ENCODE measurements around the gene SLC6A5.
"Not testable (repeated sequence)": the region's sequence is repeated elsewhere in the genome, so short reads cannot be mapped to it uniquely, and the experiment has no call there.

SLC6A5 gene

DNA sequence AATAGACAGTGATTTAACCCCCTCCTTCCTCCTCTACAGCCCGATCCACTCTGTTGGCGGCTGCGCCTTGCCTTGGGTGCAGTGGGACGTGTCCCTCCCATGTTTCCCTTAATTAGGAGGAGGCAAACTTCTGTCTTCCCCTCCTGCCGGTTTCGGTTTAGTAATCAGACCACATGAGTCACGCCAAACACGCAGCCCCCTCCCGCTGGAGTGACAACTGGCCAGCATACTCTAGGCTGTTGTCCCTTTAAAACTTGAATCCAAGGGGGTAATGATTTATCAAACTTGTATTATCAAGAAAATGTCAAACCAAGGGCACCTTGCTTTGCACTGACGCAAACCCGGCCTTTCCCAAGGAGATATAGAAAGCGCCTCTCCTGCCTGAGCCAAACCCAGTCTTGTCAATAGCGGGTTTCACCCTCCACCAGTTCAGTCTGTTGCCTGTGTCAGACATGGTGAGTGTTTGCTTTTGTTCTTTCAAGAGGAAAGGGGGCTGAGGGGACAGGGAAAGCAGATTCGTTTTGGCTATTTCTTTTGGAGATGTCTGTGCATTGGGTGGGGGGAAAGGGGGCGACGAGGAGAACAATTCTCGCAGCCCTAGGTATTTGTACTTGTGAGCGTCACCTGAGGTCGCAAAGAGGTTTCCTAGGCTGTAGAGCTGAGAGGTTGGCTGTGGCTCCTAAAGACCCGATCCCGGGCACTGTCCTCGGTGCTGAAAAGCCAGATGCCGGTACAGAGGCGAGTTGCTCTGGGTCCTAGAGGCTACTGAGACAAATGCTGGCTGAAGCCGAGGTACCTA lies at the start of gene SLC6A5:
Gene SLC6A5, plus strand, starts transcription at position 388 of the 799 bp plus-strand sequence. Its CDS starts 65 bp downstream, at position 453.
- DNase-seq (ENCODE audit: low read depth): peak; percentile 1
- no peak within 1 kb of the TSS for H3K4me3 ChIP-seq (ENCODE audit: low read depth, low read length)

DNA sequence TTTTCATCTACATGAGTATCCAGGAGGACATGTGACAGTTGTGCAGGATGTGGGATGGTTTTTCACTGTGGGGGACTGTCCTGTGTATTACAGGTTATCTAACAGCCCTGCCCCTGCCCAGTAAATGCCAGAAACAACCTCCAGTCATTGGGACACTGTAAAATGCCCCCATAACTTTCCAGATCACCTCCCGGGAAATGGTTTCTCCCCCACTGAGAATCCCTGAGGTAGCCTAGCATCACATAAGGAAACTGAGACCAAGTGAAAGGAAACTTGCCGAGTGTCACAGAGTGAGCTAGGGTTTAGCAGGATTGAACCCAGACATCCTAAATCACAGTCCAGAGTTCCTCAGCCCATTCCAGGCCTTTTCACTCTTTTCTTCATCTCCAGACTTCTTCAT lies 48.3 kb upstream of the SLC6A5 start:
- DNase-seq (ENCODE audit: low read depth): no peak
- H3K4me3 ChIP-seq (ENCODE audit: low read depth, low read length): no peak overlapping the region

DNA sequence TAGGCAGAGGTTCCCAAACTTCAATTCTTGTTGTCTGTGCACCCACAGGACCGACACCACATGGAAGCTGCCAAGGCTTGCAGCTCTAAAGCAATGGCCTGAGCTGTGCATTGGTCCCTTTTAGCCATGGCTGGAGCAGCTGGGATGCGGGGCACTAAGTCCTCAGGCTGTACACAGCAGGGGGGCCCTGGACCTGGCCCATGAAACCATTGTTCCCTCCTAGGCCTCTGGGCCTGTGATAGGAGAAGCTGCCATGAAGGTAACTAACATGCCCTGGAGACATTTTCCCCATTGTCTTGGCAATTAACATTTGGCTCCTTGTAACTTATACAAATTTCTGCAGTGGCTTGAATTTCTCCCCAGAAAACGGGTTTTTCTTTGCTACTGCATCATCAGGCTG lies 43.6 kb upstream of the SLC6A5 start:
- no peak overlapping the region for H3K4me3 ChIP-seq (ENCODE audit: low read depth, low read length)
- DNase-seq (ENCODE audit: low read depth): no peak

DNA sequence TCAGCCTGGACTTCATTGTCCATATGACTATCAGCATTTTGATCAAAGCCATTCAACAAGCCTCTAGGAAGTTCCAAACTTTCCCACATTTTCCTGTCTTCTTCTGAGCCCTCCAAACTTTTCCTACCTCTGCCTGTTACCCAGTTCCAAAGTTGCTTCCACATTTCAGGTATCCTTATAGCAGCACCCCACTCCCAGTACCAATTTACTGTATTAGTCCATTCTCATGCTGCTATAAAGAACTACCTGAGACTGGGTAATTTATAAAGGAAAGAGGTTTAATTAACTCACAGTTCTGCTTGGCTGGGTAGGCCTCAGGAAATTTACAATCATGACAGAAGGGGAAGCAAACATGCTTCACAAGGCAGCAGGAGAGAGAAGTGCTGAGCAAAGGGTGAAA lies 43.0 kb upstream of the SLC6A5 start:
- not testable (repeated sequence) for H3K4me3 ChIP-seq (ENCODE audit: low read depth, low read length); DNase-seq (ENCODE audit: low read depth)

DNA sequence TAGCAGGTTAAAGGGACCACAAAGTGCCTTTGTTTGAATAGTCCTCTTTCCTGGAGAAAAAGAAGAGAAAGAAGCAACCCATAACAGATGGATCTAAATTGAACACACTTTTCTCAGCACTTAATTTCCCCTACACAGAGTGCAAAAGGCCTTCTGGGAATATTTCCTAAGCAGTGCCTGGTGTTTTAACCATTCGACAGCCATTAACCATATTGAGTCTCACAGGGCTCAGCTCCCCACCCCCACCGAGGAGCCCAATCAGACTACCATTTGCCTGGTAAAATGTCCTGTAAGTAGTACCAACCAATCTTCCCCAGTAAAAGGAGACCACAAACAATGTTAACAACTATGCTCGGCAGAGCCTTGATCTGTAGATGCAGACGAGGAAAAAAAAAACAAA lies 40.7 kb upstream of the SLC6A5 start:
- no peak overlapping the region for H3K4me3 ChIP-seq (ENCODE audit: low read depth, low read length)
- DNase-seq (ENCODE audit: low read depth): no peak

DNA sequence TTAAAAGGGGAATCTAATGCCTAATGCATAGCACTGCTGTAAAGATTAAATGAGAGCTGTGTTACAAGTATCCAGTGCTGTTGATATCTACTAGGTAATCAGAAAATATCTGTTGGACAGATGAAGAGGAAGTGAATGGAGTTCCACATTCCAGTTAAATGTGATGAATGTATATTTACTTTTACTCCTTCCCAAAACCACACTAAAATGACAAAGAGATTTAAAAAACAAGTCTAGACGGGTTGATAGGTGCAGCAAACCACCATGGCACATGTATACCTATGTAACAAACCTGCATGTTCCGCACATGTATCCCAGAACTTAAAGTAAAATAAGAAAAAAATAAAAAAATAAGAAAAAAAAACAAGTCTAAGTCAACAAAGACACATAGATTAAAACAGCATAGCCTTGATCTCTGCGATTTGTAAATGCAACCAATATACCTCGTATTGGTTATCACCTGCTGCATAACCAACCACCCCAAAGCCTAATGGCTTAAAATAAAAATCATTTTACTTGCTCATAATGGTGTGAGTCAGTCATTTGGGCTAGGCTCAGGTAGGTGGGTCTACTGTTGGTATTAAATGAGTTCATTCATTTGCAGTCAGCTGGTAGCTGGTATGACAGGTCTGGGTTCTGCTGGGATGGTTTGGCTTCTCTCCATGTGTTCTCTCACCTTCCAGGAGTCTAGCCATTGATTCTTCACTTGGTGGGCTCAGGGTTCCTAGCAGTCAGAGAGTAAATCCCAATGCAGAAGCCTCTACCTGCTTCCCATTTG lies 39.7 kb upstream of the SLC6A5 start:
- DNase-seq (ENCODE audit: low read depth): no peak
- H3K4me3 ChIP-seq (ENCODE audit: low read depth, low read length): no peak overlapping the region

DNA sequence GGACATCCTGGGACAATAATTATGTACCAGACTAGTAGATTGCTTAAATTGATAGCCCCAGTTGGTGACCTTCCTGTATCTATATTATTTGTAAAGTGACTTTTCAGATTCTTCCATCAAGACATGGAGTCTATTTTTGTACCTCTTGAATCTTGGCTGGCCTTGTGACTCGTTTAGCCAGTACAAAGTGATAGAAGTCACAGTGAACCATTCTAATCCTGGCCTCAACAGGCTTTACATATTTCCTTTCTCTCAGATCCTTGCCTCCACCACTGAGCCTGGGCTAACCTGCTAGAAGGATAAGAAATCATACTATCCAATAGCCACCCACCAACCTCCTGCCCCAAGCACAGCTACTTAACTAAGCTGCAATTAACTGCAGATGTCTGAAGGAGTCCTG lies 37.5 kb upstream of the SLC6A5 start:
- H3K4me3 ChIP-seq (ENCODE audit: low read depth, low read length): no peak overlapping the region
- DNase-seq (ENCODE audit: low read depth): no peak

DNA sequence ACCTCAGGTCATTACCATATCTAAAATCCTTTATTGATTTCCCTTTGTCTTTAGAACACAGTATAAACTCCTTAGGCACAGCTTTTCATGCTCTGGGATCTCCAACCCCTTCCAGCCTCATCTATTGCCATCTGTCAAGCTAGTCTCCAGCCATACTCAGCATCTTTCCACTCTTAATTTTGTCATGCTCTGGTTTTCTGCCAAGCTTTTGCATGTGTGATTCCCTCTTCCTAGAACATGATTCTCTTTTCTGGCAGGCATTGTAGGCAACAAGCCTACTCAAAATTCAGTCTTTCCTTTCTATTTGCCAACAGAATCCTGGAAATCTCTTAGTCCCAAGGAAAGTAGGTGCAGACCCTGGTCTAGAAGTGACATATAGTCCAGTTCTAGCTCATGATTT lies 35.5 kb upstream of the SLC6A5 start:
- DNase-seq (ENCODE audit: low read depth): no peak
- no peak overlapping the region for H3K4me3 ChIP-seq (ENCODE audit: low read depth, low read length)

DNA sequence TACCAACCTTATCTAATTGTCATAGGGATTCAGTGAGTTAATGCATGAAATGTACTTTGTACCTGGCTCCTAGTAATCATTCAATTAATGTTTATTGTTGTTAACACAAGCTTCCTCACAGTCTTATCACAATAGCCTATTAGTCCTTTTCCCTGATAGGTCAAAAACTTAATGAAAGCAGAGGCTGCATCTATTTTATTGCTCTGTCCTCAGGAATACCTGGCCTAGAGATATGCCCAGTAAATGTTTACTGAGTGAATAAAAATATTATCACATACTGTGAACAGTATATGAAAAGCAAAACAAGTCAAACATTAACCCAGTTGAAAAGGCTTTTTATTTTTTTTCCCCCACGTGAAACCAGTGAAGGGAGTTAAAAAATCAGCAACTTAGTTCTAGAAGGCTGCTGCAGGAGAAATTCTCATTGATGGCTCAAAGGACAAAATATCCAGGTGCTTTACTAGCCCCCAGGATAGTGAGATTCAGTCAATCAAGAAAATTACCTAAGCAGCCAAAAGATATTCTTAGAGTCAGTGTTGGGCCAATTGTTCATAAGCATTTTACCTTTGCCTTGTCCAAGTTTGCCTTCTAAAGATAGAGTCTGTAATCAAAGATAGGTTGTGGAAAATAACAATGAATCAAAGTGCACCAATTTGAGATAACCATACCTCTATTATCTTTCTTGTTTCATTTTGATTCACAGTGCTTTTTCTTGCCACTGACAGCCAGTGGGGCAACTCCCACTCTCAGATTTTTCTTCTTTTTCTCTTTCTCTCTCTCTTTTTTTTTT lies 34.4 kb upstream of the SLC6A5 start:
- no peak overlapping the region for H3K4me3 ChIP-seq (ENCODE audit: low read depth, low read length)
- no peak for DNase-seq (ENCODE audit: low read depth)

DNA sequence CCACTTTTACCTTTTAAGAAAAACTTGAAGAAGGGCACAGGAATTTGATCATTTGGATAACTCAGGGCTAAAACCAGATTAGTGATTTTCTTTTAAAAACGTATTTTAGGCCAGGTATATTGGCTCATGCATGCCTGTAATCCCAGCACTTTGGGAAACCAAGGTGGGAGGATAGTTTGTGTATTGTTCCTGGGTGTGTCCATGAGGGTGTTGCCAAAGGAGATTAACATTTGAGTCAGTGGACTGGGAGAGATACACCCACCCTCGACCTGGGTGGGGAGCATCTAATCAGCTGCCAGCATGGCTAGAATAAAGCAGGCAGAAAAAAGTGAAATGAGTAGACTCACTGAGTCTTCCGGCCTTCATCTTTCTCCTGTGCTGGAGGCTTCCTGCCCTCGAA lies 33.3 kb upstream of the SLC6A5 start:
- DNase-seq (ENCODE audit: low read depth); H3K4me3 ChIP-seq (ENCODE audit: low read depth, low read length): not testable (repeated sequence)

DNA sequence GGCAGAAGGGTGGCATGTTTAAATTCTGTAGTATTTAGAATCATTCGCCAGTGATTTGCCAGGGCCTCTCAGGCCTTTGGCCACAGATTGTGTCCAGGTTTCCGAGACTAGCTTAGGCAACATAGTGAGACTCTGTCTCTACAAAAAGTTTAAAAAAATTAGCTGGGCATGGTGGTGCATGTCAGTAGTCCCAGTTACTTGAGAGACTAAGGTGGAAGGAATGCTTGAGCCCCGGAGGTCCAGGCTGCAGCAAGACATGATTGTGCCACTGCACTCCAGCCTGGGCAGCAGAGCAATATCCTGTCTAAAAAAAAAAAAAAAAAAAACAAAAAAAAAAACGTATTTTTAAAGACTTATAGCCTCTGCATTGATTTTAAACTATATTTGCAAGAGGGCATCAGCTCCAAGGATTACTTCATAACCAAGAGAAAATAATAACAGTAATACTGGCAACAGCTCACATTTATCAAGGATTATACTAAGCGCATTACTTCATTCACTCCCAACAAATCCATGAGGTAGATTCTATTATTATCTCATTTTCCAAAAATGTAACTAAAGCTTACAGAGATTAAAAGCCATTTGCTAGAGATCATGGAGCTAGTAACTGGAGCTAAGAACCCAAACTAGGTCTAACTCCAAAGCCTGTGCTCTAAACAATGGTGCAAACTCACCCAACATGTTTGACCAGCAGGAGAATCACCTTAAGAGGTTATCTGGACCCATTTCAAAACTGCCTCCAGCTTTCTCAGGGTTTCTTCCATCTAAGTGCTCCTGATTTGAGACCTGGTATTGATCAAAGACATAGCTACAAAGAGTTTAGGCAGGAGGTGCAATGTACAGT lies 32.6 kb upstream of the SLC6A5 start:
- no peak overlapping the region for H3K4me3 ChIP-seq (ENCODE audit: low read depth, low read length)
- no peak for DNase-seq (ENCODE audit: low read depth)

DNA sequence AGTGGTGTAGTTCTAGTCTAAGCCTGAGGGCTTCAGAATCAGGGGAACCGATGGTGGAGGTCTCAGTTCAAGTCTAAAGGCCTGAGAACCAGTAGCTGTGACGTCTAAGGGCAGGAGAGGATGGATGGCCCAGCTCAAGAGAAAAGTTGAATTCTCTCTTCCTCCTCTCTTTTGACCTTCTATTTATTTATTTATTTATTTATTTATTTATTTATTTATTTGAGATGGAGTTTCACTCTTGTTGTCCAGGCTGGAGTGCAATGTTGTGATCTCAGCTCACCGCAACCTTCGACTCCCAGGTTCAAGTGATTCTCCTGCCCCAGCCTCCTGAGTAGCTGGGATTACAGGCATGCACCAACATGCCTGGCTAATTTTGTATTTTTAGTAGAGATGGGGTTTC lies 19.7 kb upstream of the SLC6A5 start:
- H3K4me3 ChIP-seq (ENCODE audit: low read depth, low read length); DNase-seq (ENCODE audit: low read depth): not testable (repeated sequence)

DNA sequence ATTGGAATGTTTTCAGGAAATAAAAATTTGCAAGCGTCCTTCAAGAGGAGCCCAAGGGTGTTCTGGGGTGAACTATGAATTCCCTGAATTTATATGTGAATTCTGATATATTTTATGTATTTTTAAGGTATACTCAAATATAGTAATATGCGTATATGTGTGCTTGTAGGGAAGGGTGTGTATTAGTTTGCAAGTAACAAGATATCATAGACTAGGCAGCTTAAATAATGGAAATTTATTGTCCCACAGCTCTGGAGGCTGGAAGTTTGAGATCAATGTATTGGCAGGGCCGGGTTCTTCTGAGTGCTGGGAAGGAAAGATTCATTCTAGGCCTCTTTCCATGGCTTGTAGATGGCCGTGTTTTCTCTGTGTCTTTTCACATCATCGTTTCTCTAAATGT lies 16.2 kb upstream of the SLC6A5 start:
- DNase-seq (ENCODE audit: low read depth): no peak
- no peak overlapping the region for H3K4me3 ChIP-seq (ENCODE audit: low read depth, low read length)

DNA sequence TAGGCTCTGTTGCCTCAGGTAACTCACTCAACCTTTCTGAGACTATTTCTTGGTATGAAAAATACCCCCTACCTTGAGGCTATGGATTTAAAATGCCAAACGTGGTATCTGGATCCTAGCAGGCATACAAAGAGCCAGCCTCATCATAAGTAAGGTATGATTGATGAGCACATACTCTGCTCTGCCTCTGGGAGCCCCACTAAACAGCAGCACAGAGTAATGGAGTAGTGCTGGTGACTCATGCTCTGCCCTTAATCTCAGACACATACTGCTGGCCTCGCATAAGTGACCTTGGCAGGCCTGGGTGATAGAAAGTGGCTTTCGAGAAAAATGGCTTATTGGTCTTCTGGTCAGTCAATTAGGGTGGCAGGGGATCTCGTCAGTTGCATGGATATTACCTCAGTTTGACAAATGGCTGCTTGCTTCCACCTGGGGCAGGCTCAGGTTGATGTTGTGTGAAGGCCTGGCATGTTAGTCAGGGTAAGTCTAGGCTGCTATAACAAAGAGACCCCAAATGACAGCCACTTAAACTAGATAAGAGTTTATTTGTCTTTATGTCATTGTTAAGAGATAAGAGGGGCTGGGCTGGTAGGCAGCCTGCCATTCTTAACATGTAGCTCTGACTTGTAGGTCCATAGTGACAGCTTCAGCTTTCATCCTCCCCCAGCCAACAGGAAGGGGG lies 15.2 kb upstream of the SLC6A5 start:
- DNase-seq (ENCODE audit: low read depth): no peak

DNA sequence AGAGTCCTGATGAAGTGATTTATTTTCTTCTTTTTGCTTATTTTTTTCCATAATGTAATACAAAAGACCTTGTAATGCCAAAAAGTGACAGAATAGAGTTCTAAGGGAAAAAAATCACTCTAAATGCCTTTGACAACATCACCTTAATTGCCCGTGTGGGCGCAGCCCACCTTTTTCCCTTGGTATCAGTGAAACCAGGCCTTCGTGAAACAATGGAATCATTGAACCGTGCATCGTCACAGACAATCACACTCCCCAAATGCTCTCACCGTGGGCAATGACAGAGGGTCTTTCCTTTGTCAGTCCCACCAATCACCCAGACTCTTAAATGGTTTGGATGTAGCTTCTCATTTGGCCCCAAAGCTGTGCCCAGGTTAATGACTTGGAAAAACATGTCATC lies 9.6 kb upstream of the SLC6A5 start:
- DNase-seq (ENCODE audit: low read depth): no peak

More for the DNA sequence above, 15.2 kb upstream of the SLC6A5 start:
- H3K4me3 ChIP-seq (ENCODE audit: low read depth, low read length): no peak overlapping the region

DNA sequence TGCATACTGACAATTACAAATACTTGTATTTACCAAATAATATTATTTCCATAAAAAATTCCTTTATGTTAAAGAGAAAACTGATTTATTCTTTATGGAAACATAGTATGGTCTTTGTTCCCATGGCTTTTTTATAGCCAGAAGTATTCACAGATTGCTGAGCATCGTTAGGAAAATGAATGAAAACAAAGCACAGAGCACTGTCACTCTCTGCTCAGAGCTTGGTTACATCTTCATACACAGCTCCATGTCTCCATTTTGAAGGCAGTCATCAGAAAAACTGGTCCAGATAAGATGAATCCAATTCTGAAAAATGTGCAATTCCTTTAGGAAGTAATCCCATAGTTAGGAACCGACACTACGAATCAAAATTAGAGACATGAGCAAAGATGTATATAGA lies 9.0 kb upstream of the SLC6A5 start:
- DNase-seq (ENCODE audit: low read depth): no peak
- no peak overlapping the region for H3K4me3 ChIP-seq (ENCODE audit: low read depth, low read length)

More for the DNA sequence above, 9.6 kb upstream of the SLC6A5 start:
- no peak overlapping the region for H3K4me3 ChIP-seq (ENCODE audit: low read depth, low read length)

DNA sequence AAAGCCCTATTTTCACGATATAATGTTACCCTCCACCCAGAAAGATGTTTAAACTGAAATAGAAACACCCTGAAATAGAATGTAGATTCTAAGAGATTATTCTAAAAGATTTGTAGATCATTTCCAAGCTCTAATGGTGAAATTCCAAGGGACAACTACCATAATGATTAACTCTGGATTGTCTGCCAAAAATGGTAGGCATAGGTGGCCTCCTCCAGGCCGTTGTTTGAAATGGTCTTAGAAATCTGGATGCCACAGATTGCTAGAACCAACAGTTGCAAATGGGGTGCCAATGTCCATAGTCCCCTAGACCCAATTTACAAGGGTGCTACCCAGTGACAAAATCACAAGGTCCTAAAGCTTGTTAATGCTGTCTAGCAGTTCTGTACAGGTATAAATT lies 6.7 kb upstream of the SLC6A5 start:
- DNase-seq (ENCODE audit: low read depth): no peak
- H3K4me3 ChIP-seq (ENCODE audit: low read depth, low read length): no peak overlapping the region

DNA sequence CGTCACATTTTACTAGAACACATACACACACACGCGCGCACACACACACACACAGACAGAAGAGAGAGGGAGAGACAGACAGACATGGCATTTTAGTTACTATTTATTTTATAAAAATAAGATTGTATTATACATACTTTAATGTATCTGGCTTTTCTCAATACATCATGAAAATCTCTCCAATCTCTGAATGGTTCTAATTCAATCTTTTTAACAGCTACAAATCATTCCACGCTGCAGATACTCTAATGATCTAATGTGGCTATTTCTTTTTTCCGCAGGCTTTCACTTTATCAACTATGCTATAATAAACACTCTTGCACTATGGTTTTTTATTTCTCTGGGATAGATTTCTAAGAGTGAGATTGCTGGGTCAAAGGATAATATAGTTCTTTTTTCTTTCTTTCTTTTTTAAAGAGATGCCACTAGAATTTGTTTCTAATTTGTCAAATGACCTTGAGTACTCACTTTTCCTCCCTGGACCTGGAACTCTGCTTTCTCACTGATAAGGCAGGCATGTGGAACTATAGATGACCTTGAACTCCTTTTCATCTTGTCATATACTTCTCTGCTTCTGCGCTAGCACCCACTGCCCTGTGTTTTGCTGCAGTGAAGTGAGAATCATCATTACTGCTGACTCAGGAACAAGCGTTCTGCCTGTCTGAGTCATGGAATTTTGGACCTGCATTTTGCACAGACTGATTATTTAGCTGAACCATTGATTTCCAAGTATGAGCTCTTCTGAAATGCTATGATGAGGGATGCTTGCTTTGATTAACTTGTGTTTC lies 4.9 kb upstream of the SLC6A5 start:
- no peak overlapping the region for H3K4me3 ChIP-seq (ENCODE audit: low read depth, low read length)
- no peak for DNase-seq (ENCODE audit: low read depth)

Measured in skeletal muscle cell (primary cell).